DMS153 treated with DMSO at 0.1 percent for 48 hours (cell line): ENCODE measurements around the gene ERF.

Source experiments
- DNase-seq: peaks from one replicate; lab custom pipeline; 2025; ENCODE audit not compliant: unreplicated experiment; lab: John Stamatoyannopoulos, UW

Gene ERF

GRCh38 chr19:42242512-42243409, 12.2 kb downstream of the ERF start, which contains the start of gene GSK3A:
Gene GSK3A, minus strand, starts transcription at chr19:42242602. Its CDS starts 137 bp downstream, at chr19:42242465.
- peak; percentile 100 for DNase-seq

GRCh38 chr19:42242069-42242511, 12.8 kb downstream of the ERF start:
- no peak for DNase-seq

GRCh38 chr19:42241279-42241678, 13.6 kb downstream of the ERF start:
- DNase-seq: no peak

- no peak for DNase-seq
Measured at GRCh38 chr19:42239544-42240220, 15.2 kb downstream of the ERF start.

GRCh38 chr19:42235181-42235580, 19.7 kb downstream of the ERF start:
- no peak for DNase-seq

- DNase-seq: no peak
Measured at GRCh38 chr19:42234364-42234763, 20.6 kb downstream of the ERF start.

- no peak for DNase-seq
Measured at GRCh38 chr19:42233678-42234292, 21.1 kb downstream of the ERF start.

GRCh38 chr19:42233106-42233505, 21.8 kb downstream of the ERF start:
- no peak for DNase-seq

- no peak for DNase-seq
Measured at GRCh38 chr19:42232435-42232834, 22.5 kb downstream of the ERF start.

- DNase-seq: no peak
Measured at GRCh38 chr19:42230571-42230970, 24.4 kb downstream of the ERF start.

GRCh38 chr19:42229855-42230351, 25.0 kb downstream of the ERF start:
- DNase-seq: no peak

GRCh38 chr19:42229301-42229854, 25.6 kb downstream of the ERF start:
- no peak for DNase-seq

GRCh38 chr19:42228641-42229040, 26.3 kb downstream of the ERF start:
- DNase-seq: no peak

- DNase-seq: no peak
Measured at GRCh38 chr19:42226886-42227285, 28.0 kb downstream of the ERF start.

- DNase-seq: no peak
Measured at GRCh38 chr19:42225718-42226292, 29.1 kb downstream of the ERF start.

GRCh38 chr19:42224940-42225717, 29.8 kb downstream of the ERF start:
- DNase-seq: no peak

- no peak for DNase-seq
Measured at GRCh38 chr19:42220751-42221097, 34.2 kb downstream of the ERF start.

- peak; percentile 98 for DNase-seq
Measured at GRCh38 chr19:42219812-42220750, 34.8 kb downstream of the ERF start, which contains the start of gene ZNF526. Gene ZNF526, plus strand, starts transcription at chr19:42220312. Its CDS starts 4,092 bp downstream, at chr19:42224404.
